GM21528 (cell line): ENCODE measurements around the gene CMKLR1.

Source experiments
- ATAC-seq: cut with Tn5 transposase; IDR thresholded peaks from one replicate; pipeline ENCODE4 v1.9.1; 2021; ENCODE audit warnings: mild to moderate bottlenecking, moderate library complexity; ENCODE audit not compliant: unreplicated experiment, low FRiP score

The CMKLR1 gene

GRCh38 chr12:108239378-108239777, 99.7 kb downstream of the CMKLR1 start:
- no peak for ATAC-seq

- no peak for ATAC-seq
Observed at GRCh38 chr12:108238474-108238873, 100.6 kb downstream of the CMKLR1 start.
